ENCODE data around the gene SCP2. TPM values are rescaled to one million over a fixed set of nuclear protein-coding genes. Genes with fewer than 3 reads are reported as not detected.

Gene SCP2
- total and polyA plus RNA-seq, 4 donors, result 85.6 to 157 (median 128) TPM

- peaks cover 0 to 2% (median 0%) of the 10 kb centered on the region in 4 donors for H3K36me3 ChIP-seq (ENCODE audit: control insufficient read depth in 4 of 4, insufficient read depth in 4 of 4, low read length in 4 of 4)
- no peak overlapping the region for H3K9ac ChIP-seq (ENCODE audit: insufficient read depth in 1 of 2, low read length in 2 of 2)
- peaks cover 0 to 16% (median 6%) of the 10 kb centered on the region in 5 donors for H3K4me1 ChIP-seq (ENCODE audit: control insufficient read depth in 5 of 5, insufficient read depth in 5 of 5, low read length in 5 of 5)
- no peak overlapping the region for H3K27ac ChIP-seq (ENCODE audit: low read depth in 1 of 2, low read length in 1 of 2)
- no peaks in the 10 kb centered on the region for H3K27me3 ChIP-seq (ENCODE audit: control insufficient read depth in 3 of 3, insufficient read depth in 3 of 3, low read length in 2 of 3)
- no peak for DNase-seq
- no peaks in the 10 kb centered on the region for H3K9me3 ChIP-seq (ENCODE audit: control insufficient read depth in 4 of 4, insufficient read depth in 3 of 4, low read length in 3 of 4)
- no peak for ATAC-seq (ENCODE audit: insufficient read depth, low FRiP score)
- 47 to 93% methylated on average over 5 of the region's 5 CpGs for WGBS, 2 donors
- no peak for TF ChIP-seq CTCF (IDR thresholded peaks at IDR 0.05; ENCODE audit: control extremely low read depth, extremely low read depth)
- H3K4me3 ChIP-seq, result no peak overlapping the region
These were observed 93.5 kb downstream of the SCP2 start for GRCh38 chr1:53020588-53020987.

- H3K27me3 ChIP-seq (ENCODE audit: control insufficient read depth in 3 of 3, insufficient read depth in 3 of 3, low read length in 2 of 3), result no peaks in the 10 kb centered on the region
- H3K9me3 ChIP-seq (ENCODE audit: control insufficient read depth in 4 of 4, insufficient read depth in 3 of 4, low read length in 3 of 4), result no peaks in the 10 kb centered on the region
- ATAC-seq (ENCODE audit: insufficient read depth, low FRiP score) (no peak), DNase-seq (no peak)
- TF ChIP-seq CTCF (IDR thresholded peaks at IDR 0.05; ENCODE audit: control extremely low read depth, extremely low read depth), result no peak
- H3K9ac ChIP-seq (ENCODE audit: insufficient read depth in 1 of 2, low read length in 2 of 2), result no peak overlapping the region
- 90 to 96% methylated on average over 1 of the region's 1 CpG for WGBS, 2 donors
- no peak overlapping the region for H3K4me3 ChIP-seq
- H3K36me3 ChIP-seq (ENCODE audit: control insufficient read depth in 4 of 4, insufficient read depth in 4 of 4, low read length in 4 of 4), result peaks cover 0 to 5% (median 0%) of the 10 kb centered on the region in 4 donors
- peaks cover 0 to 12% (median 0%) of the 10 kb centered on the region in 5 donors for H3K4me1 ChIP-seq (ENCODE audit: control insufficient read depth in 5 of 5, insufficient read depth in 5 of 5, low read length in 5 of 5)
- no peak overlapping the region for H3K27ac ChIP-seq (ENCODE audit: low read depth in 1 of 2, low read length in 1 of 2)
These were observed 95.1 kb downstream of the SCP2 start for GRCh38 chr1:53022179-53022578.

DNA sequence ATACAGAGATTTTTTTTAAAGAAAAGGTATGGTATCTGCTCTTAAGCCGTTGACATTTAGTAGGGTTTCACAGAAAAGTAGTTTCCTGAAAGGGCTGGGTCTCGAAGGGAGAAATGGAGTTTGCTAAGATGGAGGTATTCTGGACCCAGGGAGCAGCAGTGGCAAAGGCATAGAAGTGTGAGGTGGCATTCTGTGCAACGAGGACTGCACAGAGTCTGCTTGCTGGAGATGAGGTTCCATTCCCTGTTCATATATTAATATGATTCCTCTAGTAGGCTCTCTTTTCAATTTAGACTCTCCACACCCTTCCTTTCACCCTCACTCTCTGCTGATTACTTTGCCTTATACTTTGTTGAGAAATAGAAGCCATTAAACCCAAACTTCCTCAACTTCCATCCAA lies 96.5 kb downstream of the SCP2 start:
- WGBS, 2 donors, result 75 to 89% methylated on average over 3 of the region's 3 CpGs
- TF ChIP-seq CTCF (IDR thresholded peaks at IDR 0.05; ENCODE audit: control extremely low read depth, extremely low read depth), result no peak
- Histone ChIP-seq H3K27ac (ENCODE audit: low read depth in 1 of 2, low read length in 1 of 2) (no peak overlapping the region), H3K9ac (ENCODE audit: insufficient read depth in 1 of 2, low read length in 2 of 2) (no peak overlapping the region), H3K9me3 (ENCODE audit: control insufficient read depth in 4 of 4, insufficient read depth in 3 of 4, low read length in 3 of 4) (no peaks in the 10 kb centered on the region), H3K4me1 (ENCODE audit: control insufficient read depth in 5 of 5, insufficient read depth in 5 of 5, low read length in 5 of 5) (peaks cover 0 to 12% (median 0%) of the 10 kb centered on the region in 5 donors), H3K27me3 (ENCODE audit: control insufficient read depth in 3 of 3, insufficient read depth in 3 of 3, low read length in 2 of 3) (no peaks in the 10 kb centered on the region), H3K4me3 (no peak overlapping the region), H3K36me3 (ENCODE audit: control insufficient read depth in 4 of 4, insufficient read depth in 4 of 4, low read length in 4 of 4) (peaks cover 0 to 3% (median 0%) of the 10 kb centered on the region in 4 donors)
- DNase-seq (no peak), ATAC-seq (ENCODE audit: insufficient read depth, low FRiP score) (no peak)

DNA sequence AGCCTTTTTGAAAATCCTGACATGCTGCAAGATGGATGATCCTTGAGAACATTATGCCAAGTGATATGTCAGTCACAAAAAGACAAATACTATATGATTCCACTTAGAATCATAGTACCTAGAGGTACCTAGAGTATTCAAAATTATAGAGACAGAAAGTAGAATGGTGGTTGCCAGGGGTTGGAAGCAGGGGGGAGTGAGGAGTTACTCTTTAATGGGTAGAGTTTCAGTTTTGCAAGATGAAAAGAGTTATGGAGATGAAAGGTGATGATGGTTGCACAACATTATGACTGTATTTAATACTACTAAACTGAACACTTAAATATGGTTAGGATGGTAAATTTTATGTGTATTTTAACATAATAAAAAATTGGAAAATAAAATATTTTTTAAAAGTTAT lies 97.0 kb downstream of the SCP2 start:
- H3K27ac ChIP-seq (ENCODE audit: low read depth in 1 of 2, low read length in 1 of 2), result no peak overlapping the region
- no peaks in the 10 kb centered on the region for H3K9me3 ChIP-seq (ENCODE audit: control insufficient read depth in 4 of 4, insufficient read depth in 3 of 4, low read length in 3 of 4)
- no peak overlapping the region for H3K4me3 ChIP-seq
- no peak for ATAC-seq (ENCODE audit: insufficient read depth, low FRiP score)
- no peak for DNase-seq
- H3K9ac ChIP-seq (ENCODE audit: insufficient read depth in 1 of 2, low read length in 2 of 2), result no peak overlapping the region
- peaks cover 0 to 12% (median 0%) of the 10 kb centered on the region in 5 donors for H3K4me1 ChIP-seq (ENCODE audit: control insufficient read depth in 5 of 5, insufficient read depth in 5 of 5, low read length in 5 of 5)
- no peak for TF ChIP-seq CTCF (IDR thresholded peaks at IDR 0.05; ENCODE audit: control extremely low read depth, extremely low read depth)
- H3K36me3 ChIP-seq (ENCODE audit: control insufficient read depth in 4 of 4, insufficient read depth in 4 of 4, low read length in 4 of 4), result peaks cover 0 to 4% (median under 1%) of the 10 kb centered on the region in 4 donors
- H3K27me3 ChIP-seq (ENCODE audit: control insufficient read depth in 3 of 3, insufficient read depth in 3 of 3, low read length in 2 of 3), result no peaks in the 10 kb centered on the region
